ENCODE data around the gene NKAIN1. TPM values are rescaled to one million over a fixed set of nuclear protein-coding genes. Genes with fewer than 3 reads are reported as not detected.

NKAIN1 gene
- total RNA-seq, 3 donors from 2014 or later (not counting 1 experiment from before 2014, with no cell fraction given) = not detected

GRCh38 chr1:31170486-31170735, 69.3 kb downstream of the NKAIN1 start:
- Histone ChIP-seq H3K9me3 (ENCODE audit: control insufficient read depth, insufficient read depth, low read length) (no peaks in the 10 kb centered on the region), H3K4me1 (ENCODE audit: control insufficient read depth, insufficient read depth, low read length) (peaks cover 4% of the 10 kb centered on the region), H3K27me3 (ENCODE audit: control insufficient read depth, insufficient read depth, low read length) (no peaks in the 10 kb centered on the region), H3K27ac (ENCODE audit: low read length) (no peak overlapping the region), H3K36me3 (ENCODE audit: control insufficient read depth, insufficient read depth, low read length) (no peaks in the 10 kb centered on the region), H3K4me3 (ENCODE audit: low read length) (no peak overlapping the region)
- WGBS (ENCODE audit: insufficient coverage) = 98% methylated on average over 4 of the region's 4 CpGs
- no peak for TF ChIP-seq CTCF (IDR thresholded peaks at IDR 0.05)
- ATAC-seq (no peak), DNase-seq (no peak)
- intact Hi-C loops (cut with micrococcal nuclease) = no loop called here
- Mint-ChIP-seq H3K9me3 (no peaks in the 10 kb centered on the region), H3K27me3 (ENCODE audit: low read depth in 2 of 2) (peaks cover 0 to 3% of the 10 kb centered on the region in 2 donors), H3K27ac (no peak overlapping the region), H3K36me3 (no peaks in the 10 kb centered on the region), H3K4me1 (no peaks in the 10 kb centered on the region), H3K4me3 (no peak overlapping the region)

GRCh38 chr1:31166462-31166861, 73.2 kb downstream of the NKAIN1 start:
- Mint-ChIP-seq H3K27me3 (ENCODE audit: low read depth in 2 of 2) (peaks cover 0 to 4% of the 10 kb centered on the region in 2 donors), H3K36me3 (no peaks in the 10 kb centered on the region), H3K4me3 (no peak overlapping the region), H3K4me1 (no peaks in the 10 kb centered on the region), H3K9me3 (no peaks in the 10 kb centered on the region), H3K27ac (no peak overlapping the region)
- H3K27me3 ChIP-seq (ENCODE audit: control insufficient read depth, insufficient read depth, low read length) = no peaks in the 10 kb centered on the region
- ATAC-seq (no peak), DNase-seq (no peak)
- WGBS (ENCODE audit: insufficient coverage) = 81% methylated on average over 8 of the region's 8 CpGs
- intact Hi-C loops (cut with micrococcal nuclease) = no loop called here
- no peaks in the 10 kb centered on the region for H3K36me3 ChIP-seq (ENCODE audit: control insufficient read depth, insufficient read depth, low read length)
- H3K4me3 ChIP-seq (ENCODE audit: low read length) = no peak overlapping the region
- no peak for TF ChIP-seq CTCF (IDR thresholded peaks at IDR 0.05)
- peaks cover 4% of the 10 kb centered on the region for H3K4me1 ChIP-seq (ENCODE audit: control insufficient read depth, insufficient read depth, low read length)
- no peaks in the 10 kb centered on the region for H3K9me3 ChIP-seq (ENCODE audit: control insufficient read depth, insufficient read depth, low read length)
- no peak overlapping the region for H3K27ac ChIP-seq (ENCODE audit: low read length)

GRCh38 chr1:31164291-31164690, 75.4 kb downstream of the NKAIN1 start:
- no peaks in the 10 kb centered on the region for H3K4me1 Mint-ChIP-seq
- H3K27ac Mint-ChIP-seq = no peak overlapping the region
- H3K4me3 Mint-ChIP-seq = no peak overlapping the region
- Histone ChIP-seq H3K4me1 (ENCODE audit: control insufficient read depth, insufficient read depth, low read length) (no peaks in the 10 kb centered on the region), H3K27ac (ENCODE audit: low read length) (no peak overlapping the region), H3K4me3 (ENCODE audit: low read length) (no peak overlapping the region), H3K36me3 (ENCODE audit: control insufficient read depth, insufficient read depth, low read length) (no peaks in the 10 kb centered on the region), H3K27me3 (ENCODE audit: control insufficient read depth, insufficient read depth, low read length) (no peaks in the 10 kb centered on the region), H3K9me3 (ENCODE audit: control insufficient read depth, insufficient read depth, low read length) (no peaks in the 10 kb centered on the region)
- intact Hi-C loops (cut with micrococcal nuclease) = loop anchor here (5.0 kb wide), 2 partner anchors 168 to 383 kb away; no protein-coding TSS in a partner anchor
- no peaks in the 10 kb centered on the region for H3K9me3 Mint-ChIP-seq
- WGBS (ENCODE audit: insufficient coverage) = 81% methylated on average over 3 of the region's 5 CpGs
- peaks cover 0 to 4% of the 10 kb centered on the region in 2 donors for H3K27me3 Mint-ChIP-seq (ENCODE audit: low read depth in 2 of 2)
- no peaks in the 10 kb centered on the region for H3K36me3 Mint-ChIP-seq
- no peak for TF ChIP-seq CTCF (IDR thresholded peaks at IDR 0.05)
- DNase-seq = no peak
- ATAC-seq = no peak

- Histone ChIP-seq H3K36me3 (ENCODE audit: control insufficient read depth, insufficient read depth, low read length) (no peaks in the 10 kb centered on the region), H3K27ac (ENCODE audit: low read length) (no peak overlapping the region), H3K4me1 (ENCODE audit: control insufficient read depth, insufficient read depth, low read length) (no peaks in the 10 kb centered on the region), H3K27me3 (ENCODE audit: control insufficient read depth, insufficient read depth, low read length) (no peaks in the 10 kb centered on the region), H3K4me3 (ENCODE audit: low read length) (no peak overlapping the region), H3K9me3 (ENCODE audit: control insufficient read depth, insufficient read depth, low read length) (no peaks in the 10 kb centered on the region)
- intact Hi-C loops (cut with micrococcal nuclease) = loop anchor here (2.0 to 5.0 kb wide), 3 partner anchors 168 to 383 kb away; no protein-coding TSS in a partner anchor
- H3K27ac Mint-ChIP-seq = no peak overlapping the region
- DNase-seq (no peak), ATAC-seq (no peak)
- TF ChIP-seq CTCF (IDR thresholded peaks at IDR 0.05) = no peak
- H3K4me3 Mint-ChIP-seq = no peak overlapping the region
- no peaks in the 10 kb centered on the region for H3K4me1 Mint-ChIP-seq
- 90% methylated on average over 8 of the region's 9 CpGs for WGBS (ENCODE audit: insufficient coverage)
- H3K9me3 Mint-ChIP-seq = no peaks in the 10 kb centered on the region
- H3K36me3 Mint-ChIP-seq = no peaks in the 10 kb centered on the region
- peaks cover 0 to 4% of the 10 kb centered on the region in 2 donors for H3K27me3 Mint-ChIP-seq (ENCODE audit: low read depth in 2 of 2)
Observed at GRCh38 chr1:31163866-31164265, 75.8 kb downstream of the NKAIN1 start.
